22Rv1 (cell line): ENCODE results near the gene ANKRD6.

Source experiments
- H3K27ac ChIP-seq: fragments of 450-650 bp; 2 replicates; pipeline ENCODE4 v1.5.1; 2017
- CTCF ChIP-seq: fragments of 450-650 bp; IDR thresholded peaks from 2 replicates; pipeline ENCODE4 v1.5.1; 2017; ENCODE audit warnings: mild to moderate bottlenecking
- ZFX ChIP-seq: fragments of 450-650 bp; IDR thresholded peaks from 2 replicates; pipeline ENCODE4 v1.6.1; 2017; ENCODE audit warnings: antibody characterized with exemption, borderline replicate concordance

ANKRD6 gene

GRCh38 chr6:89542081-89542857 is 109.3 kb downstream of the ANKRD6 start:
- TF ChIP-seq ZFX (no peak), CTCF (no peak)
- no peak overlapping the region for H3K27ac ChIP-seq

GRCh38 chr6:89542866-89543265 is 109.9 kb downstream of the ANKRD6 start:
- TF ChIP-seq CTCF (no peak), ZFX (no peak)
- H3K27ac ChIP-seq, result no peak overlapping the region

- TF ChIP-seq ZFX, result no peak
- TF ChIP-seq CTCF, result no peak
- H3K27ac ChIP-seq, result no peak overlapping the region
These were observed 114.3 kb downstream of the ANKRD6 start for GRCh38 chr6:89547281-89547680.

GRCh38 chr6:89553431-89553830 is 120.5 kb downstream of the ANKRD6 start:
- H3K27ac ChIP-seq, result no peak overlapping the region
- TF ChIP-seq ZFX (no peak), CTCF (no peak)

GRCh38 chr6:89554106-89554505 is 121.2 kb downstream of the ANKRD6 start:
- H3K27ac ChIP-seq, result no peak overlapping the region
- TF ChIP-seq ZFX, result no peak
- TF ChIP-seq CTCF, result no peak

GRCh38 chr6:89555031-89555430 is 122.1 kb downstream of the ANKRD6 start:
- TF ChIP-seq CTCF (no peak), ZFX (no peak)

GRCh38 chr6:89555806-89556205 is 122.9 kb downstream of the ANKRD6 start:
- TF ChIP-seq ZFX, result no peak
- TF ChIP-seq CTCF, result no peak
- no peak overlapping the region for H3K27ac ChIP-seq

More at GRCh38 chr6:89555031-89555430, 122.1 kb downstream of the ANKRD6 start:
- no peak overlapping the region for H3K27ac ChIP-seq
